Panc1 (cell line): ENCODE results near the gene SMIM21.

Source experiments
- POLR2AphosphoS5 ChIP-seq: IDR thresholded peaks from 2 replicates; pipeline ENCODE4 v1.6.1; 2012; ENCODE audit warnings: mild to moderate bottlenecking, low read depth, low read length, moderate library complexity
- SIN3A ChIP-seq: IDR thresholded peaks from 2 replicates; pipeline ENCODE4 v1.6.1; 2012; ENCODE audit warnings: low read depth, mild to moderate bottlenecking, low read length, moderate library complexity, borderline replicate concordance; ENCODE audit not compliant: insufficient read depth
- TF ChIP-seq, protein P1 (sequence below): fragments of 450-650 bp; IDR thresholded peaks from 2 replicates; pipeline ENCODE4 v1.5.1; 2017; ENCODE audit warnings: mild to moderate bottlenecking
- TF ChIP-seq, protein P2 (sequence below), 2 experiments: IDR thresholded peaks; 2 replicates each; pipeline ENCODE4 v1.6.1; 2011 to 2012; ENCODE audit warnings: low read depth in 2 of 2, control low read depth in 1 of 2, low read length in 1 of 2, mild to moderate bottlenecking in 1 of 2, moderate library complexity in 1 of 2; ENCODE audit not compliant: insufficient read depth in 1 of 2

- TF ChIP-seq, protein P1, sequence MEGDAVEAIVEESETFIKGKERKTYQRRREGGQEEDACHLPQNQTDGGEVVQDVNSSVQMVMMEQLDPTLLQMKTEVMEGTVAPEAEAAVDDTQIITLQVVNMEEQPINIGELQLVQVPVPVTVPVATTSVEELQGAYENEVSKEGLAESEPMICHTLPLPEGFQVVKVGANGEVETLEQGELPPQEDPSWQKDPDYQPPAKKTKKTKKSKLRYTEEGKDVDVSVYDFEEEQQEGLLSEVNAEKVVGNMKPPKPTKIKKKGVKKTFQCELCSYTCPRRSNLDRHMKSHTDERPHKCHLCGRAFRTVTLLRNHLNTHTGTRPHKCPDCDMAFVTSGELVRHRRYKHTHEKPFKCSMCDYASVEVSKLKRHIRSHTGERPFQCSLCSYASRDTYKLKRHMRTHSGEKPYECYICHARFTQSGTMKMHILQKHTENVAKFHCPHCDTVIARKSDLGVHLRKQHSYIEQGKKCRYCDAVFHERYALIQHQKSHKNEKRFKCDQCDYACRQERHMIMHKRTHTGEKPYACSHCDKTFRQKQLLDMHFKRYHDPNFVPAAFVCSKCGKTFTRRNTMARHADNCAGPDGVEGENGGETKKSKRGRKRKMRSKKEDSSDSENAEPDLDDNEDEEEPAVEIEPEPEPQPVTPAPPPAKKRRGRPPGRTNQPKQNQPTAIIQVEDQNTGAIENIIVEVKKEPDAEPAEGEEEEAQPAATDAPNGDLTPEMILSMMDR = no peak
- TF ChIP-seq, protein P2, sequence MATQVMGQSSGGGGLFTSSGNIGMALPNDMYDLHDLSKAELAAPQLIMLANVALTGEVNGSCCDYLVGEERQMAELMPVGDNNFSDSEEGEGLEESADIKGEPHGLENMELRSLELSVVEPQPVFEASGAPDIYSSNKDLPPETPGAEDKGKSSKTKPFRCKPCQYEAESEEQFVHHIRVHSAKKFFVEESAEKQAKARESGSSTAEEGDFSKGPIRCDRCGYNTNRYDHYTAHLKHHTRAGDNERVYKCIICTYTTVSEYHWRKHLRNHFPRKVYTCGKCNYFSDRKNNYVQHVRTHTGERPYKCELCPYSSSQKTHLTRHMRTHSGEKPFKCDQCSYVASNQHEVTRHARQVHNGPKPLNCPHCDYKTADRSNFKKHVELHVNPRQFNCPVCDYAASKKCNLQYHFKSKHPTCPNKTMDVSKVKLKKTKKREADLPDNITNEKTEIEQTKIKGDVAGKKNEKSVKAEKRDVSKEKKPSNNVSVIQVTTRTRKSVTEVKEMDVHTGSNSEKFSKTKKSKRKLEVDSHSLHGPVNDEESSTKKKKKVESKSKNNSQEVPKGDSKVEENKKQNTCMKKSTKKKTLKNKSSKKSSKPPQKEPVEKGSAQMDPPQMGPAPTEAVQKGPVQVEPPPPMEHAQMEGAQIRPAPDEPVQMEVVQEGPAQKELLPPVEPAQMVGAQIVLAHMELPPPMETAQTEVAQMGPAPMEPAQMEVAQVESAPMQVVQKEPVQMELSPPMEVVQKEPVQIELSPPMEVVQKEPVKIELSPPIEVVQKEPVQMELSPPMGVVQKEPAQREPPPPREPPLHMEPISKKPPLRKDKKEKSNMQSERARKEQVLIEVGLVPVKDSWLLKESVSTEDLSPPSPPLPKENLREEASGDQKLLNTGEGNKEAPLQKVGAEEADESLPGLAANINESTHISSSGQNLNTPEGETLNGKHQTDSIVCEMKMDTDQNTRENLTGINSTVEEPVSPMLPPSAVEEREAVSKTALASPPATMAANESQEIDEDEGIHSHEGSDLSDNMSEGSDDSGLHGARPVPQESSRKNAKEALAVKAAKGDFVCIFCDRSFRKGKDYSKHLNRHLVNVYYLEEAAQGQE (IDR thresholded peaks at IDR 0.05; ENCODE audit: insufficient read depth in 1 of 2, low read depth in 2 of 2, low read length in 1 of 2) = no peak
- no peak for TF ChIP-seq POLR2AphosphoS5
- no peak for TF ChIP-seq SIN3A
Observed at GRCh38 chr18:75369026-75369721, 58.3 kb downstream of the SMIM21 start.
